Upper lobe of left lung (tissue), 6 donors: Measurements from ENCODE around the gene RARS1. TPM values are rescaled to one million over a fixed set of nuclear protein-coding genes. Genes with fewer than 3 reads are reported as not detected.

ENCODE experiments used
- ATAC-seq, 2 donors: fragments of 200-7000 bp; cut with Tn5 transposase; one replicate each; pipeline ENCODE4 v1.9.1; 2022; ENCODE audit warnings: mild to moderate bottlenecking in 2 of 2, moderate library complexity in 2 of 2; ENCODE audit not compliant: low FRiP score in 2 of 2
- DNase-seq, 2 donors: peaks; one replicate each; pipeline ENCODE4 v3.0.0-alpha.2; 2019 to 2020
- H3K27ac ChIP-seq, 4 donors: fragments of 200-600 bp; sonication (generic); one replicate each; pipeline ENCODE4 v1.5.1; 2016 to 2019
- H3K27me3 ChIP-seq, 4 donors: fragments of 200-600 bp; sonication (generic); one replicate each; pipeline ENCODE4 v1.5.1; 2017 to 2019
- H3K36me3 ChIP-seq, 4 donors: fragments of 200-600 bp; sonication (generic); one replicate each; pipeline ENCODE4 v1.5.1; 2016 to 2019
- H3K4me1 ChIP-seq, 4 donors: fragments of 200-600 bp; sonication (generic); one replicate each; pipeline ENCODE4 v1.5.1; 2018 to 2019
- H3K4me3 ChIP-seq, 4 donors: fragments of 200-600 bp; sonication (generic); one replicate each; pipeline ENCODE4 v1.5.1; 2017 to 2019; ENCODE audit warnings: mild to moderate bottlenecking in 2 of 4, moderate library complexity in 1 of 4
- H3K9me3 ChIP-seq, 4 donors: fragments of 200-600 bp; sonication (generic); one replicate each; pipeline ENCODE4 v1.5.1; 2018 to 2019
- CTCF ChIP-seq, 6 experiments: fragments of 450-650 bp in 4 of 6; fragments of 200-600 bp in 2 of 6; sonication (generic) in 2 of 6; IDR thresholded peaks; one replicate each; pipeline ENCODE4 v1.5.1; 2016 to 2019; ENCODE audit warnings: antibody characterized with exemption in 6 of 6
- EP300 ChIP-seq, 4 donors: sonication (generic); formaldehyde crosslinking; IDR thresholded peaks; one replicate each; pipeline ENCODE4 v1.5.1; 2017; ENCODE audit warnings: antibody characterized with exemption in 4 of 4, control low read depth in 2 of 4
- POLR2A ChIP-seq, 4 donors: fragments of 450-650 bp; IDR thresholded peaks; one replicate each; pipeline ENCODE4 v1.5.1; 2016 to 2017; ENCODE audit warnings: antibody characterized with exemption in 4 of 4, mild to moderate bottlenecking in 2 of 4
- POLR2AphosphoS5 ChIP-seq, 2 donors: sonication (generic); formaldehyde crosslinking; IDR thresholded peaks; one replicate each; pipeline ENCODE4 v1.5.1; 2017; ENCODE audit warnings: antibody characterized with exemption in 2 of 2
- WGBS, 2 donors: methylation state at CpG; one replicate each; pipeline ENCODE4 v1.1.5; 2017 to 2018; 5-methylcytosine and 5-hydroxymethylcytosine counted together
- total RNA-seq, 6 donors: library from RNA; depleted of rRNA in 4 of 6; stranded (reverse); fragments of >200 nt in 4 of 6; gene quantifications; one replicate each; pipeline versions ENCODE4 v1.1.0 to v1.2.1, GENCODE V29; 2016 to 2021
- donor health status: DM: no; HTN: no; CAD: no; lungs with moderate emphysema.
- donor health status: DM: no; HTN: yes; CAD: no; lungs with severe emphysema.

Gene RARS1
- total RNA-seq, 6 donors from 2014 or later: 21.3 to 70.0 (median 53.0) TPM

- Histone ChIP-seq H3K36me3 (peaks cover 0 to 29% (median 8%) of the 10 kb centered on the region in 4 donors), H3K27ac (no peak overlapping the region), H3K9me3 (no peaks in the 10 kb centered on the region), H3K27me3 (no peaks in the 10 kb centered on the region), H3K4me3 (no peak overlapping the region), H3K4me1 (no peaks in the 10 kb centered on the region)
- TF ChIP-seq POLR2AphosphoS5 (IDR thresholded peaks at IDR 0.05) (no peak), EP300 (IDR thresholded peaks at IDR 0.05) (no peak), CTCF (IDR thresholded peaks at IDR 0.05) (no peak), POLR2A (IDR thresholded peaks at IDR 0.05) (no peak)
- 96 to 99% methylated on average over 7 of the region's 7 CpGs for WGBS, 2 donors
- no peak for ATAC-seq
- no peak for DNase-seq
Observed at GRCh38 chr5:168549554-168549953, 63.3 kb downstream of the RARS1 start.

- Histone ChIP-seq H3K4me3 (no peak overlapping the region), H3K27me3 (no peaks in the 10 kb centered on the region), H3K9me3 (no peaks in the 10 kb centered on the region), H3K4me1 (no peaks in the 10 kb centered on the region), H3K36me3 (peaks cover 0 to 34% (median 8%) of the 10 kb centered on the region in 4 donors), H3K27ac (no peak overlapping the region)
- TF ChIP-seq POLR2A (IDR thresholded peaks at IDR 0.05) (no peak), POLR2AphosphoS5 (IDR thresholded peaks at IDR 0.05) (no peak), EP300 (IDR thresholded peaks at IDR 0.05) (no peak), CTCF (IDR thresholded peaks at IDR 0.05) (no peak)
- DNase-seq: no peak
- no peak for ATAC-seq
Observed at GRCh38 chr5:168550656-168551055, 64.4 kb downstream of the RARS1 start.

GRCh38 chr5:168552146-168552545 lies 65.9 kb downstream of the RARS1 start:
- no peak overlapping the region for H3K27ac ChIP-seq
- TF ChIP-seq CTCF (IDR thresholded peaks at IDR 0.05) (no peak), EP300 (IDR thresholded peaks at IDR 0.05) (no peak), POLR2AphosphoS5 (IDR thresholded peaks at IDR 0.05) (no peak), POLR2A (IDR thresholded peaks at IDR 0.05) (no peak)
- ATAC-seq (no peak), DNase-seq (no peak)
- no peaks in the 10 kb centered on the region for H3K27me3 ChIP-seq
- no peaks in the 10 kb centered on the region for H3K4me1 ChIP-seq
- 50 to 60% methylated on average over 1 of the region's 1 CpG for WGBS, 2 donors
- H3K4me3 ChIP-seq: no peak overlapping the region
- H3K9me3 ChIP-seq: no peaks in the 10 kb centered on the region
- H3K36me3 ChIP-seq: peaks cover 2 to 44% (median 10%) of the 10 kb centered on the region in 4 donors

- no peak for DNase-seq
- WGBS, 2 donors: 91 to 96% methylated on average over 2 of the region's 2 CpGs
- Histone ChIP-seq H3K9me3 (no peaks in the 10 kb centered on the region), H3K27ac (no peak overlapping the region), H3K36me3 (peaks cover 7 to 57% (median 24%) of the 10 kb centered on the region in 4 donors), H3K27me3 (no peaks in the 10 kb centered on the region), H3K4me3 (no peak overlapping the region), H3K4me1 (no peaks in the 10 kb centered on the region)
- ATAC-seq: no peak
- TF ChIP-seq EP300 (IDR thresholded peaks at IDR 0.05): no peak
Observed at GRCh38 chr5:168553377-168554130, 67.3 kb downstream of the RARS1 start.

- H3K36me3 ChIP-seq: peaks cover 10 to 77% (median 42%) of the 10 kb centered on the region in 4 donors
Observed at GRCh38 chr5:168557389-168557788, 71.1 kb downstream of the RARS1 start.

More at GRCh38 chr5:168557389-168557788, 71.1 kb downstream of the RARS1 start:
- ATAC-seq (no peak), DNase-seq (no peak)
- no peak overlapping the region for H3K27ac ChIP-seq
- no peak overlapping the region for H3K4me3 ChIP-seq
- H3K9me3 ChIP-seq: no peaks in the 10 kb centered on the region
- TF ChIP-seq CTCF (IDR thresholded peaks at IDR 0.05) (no peak), POLR2A (IDR thresholded peaks at IDR 0.05) (no peak), EP300 (IDR thresholded peaks at IDR 0.05) (no peak), POLR2AphosphoS5 (IDR thresholded peaks at IDR 0.05) (no peak)
- no peaks in the 10 kb centered on the region for H3K4me1 ChIP-seq
- H3K27me3 ChIP-seq: no peaks in the 10 kb centered on the region
- WGBS, 2 donors: 86 to 93% methylated on average over 2 of the region's 2 CpGs
